ENCODE results near the gene CS. TPM values are rescaled to one million over a fixed set of nuclear protein-coding genes. Genes with fewer than 3 reads are reported as not detected.

The CS gene
- total RNA-seq, 3 donors from 2014 or later (not counting 1 experiment from before 2014, with no cell fraction given) = 185 to 190 (median 188) TPM

DNA sequence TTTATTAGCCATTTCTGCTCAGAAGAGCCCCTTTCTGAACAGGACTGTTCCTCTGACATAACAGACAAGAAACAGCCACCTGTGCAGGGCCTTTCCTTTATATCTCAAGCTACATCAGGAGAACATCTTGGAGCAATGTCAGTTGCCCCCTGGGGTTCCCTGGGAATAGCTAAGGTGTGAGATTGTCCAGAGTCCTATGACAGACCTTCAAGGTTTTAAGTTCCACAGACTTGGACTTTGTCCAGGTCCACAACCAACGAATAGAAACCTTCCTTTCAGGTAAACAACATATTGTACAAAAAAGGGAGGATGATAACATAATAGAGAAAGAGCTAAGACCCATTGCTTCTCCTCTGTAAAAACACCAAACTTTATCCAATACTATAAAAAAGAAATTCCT lies 41.5 kb upstream of the CS start:
- WGBS (ENCODE audit: insufficient coverage) = no CpG with 5 or more reads among the region's 1 CpG

DNA sequence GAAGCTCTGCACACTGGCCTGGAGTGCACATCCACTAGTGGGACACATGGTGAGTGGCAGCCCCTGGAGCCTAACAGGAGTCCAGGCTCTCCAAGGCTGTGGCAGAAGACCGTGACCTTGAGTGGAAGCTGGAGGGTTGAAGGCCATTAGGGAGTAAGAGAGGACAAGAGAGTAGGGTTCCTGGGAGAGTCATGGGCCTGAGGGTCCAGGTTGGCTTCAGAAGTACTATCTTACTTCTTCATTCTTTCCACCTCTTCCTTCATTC lies 39.0 kb upstream of the CS start:
- WGBS (ENCODE audit: insufficient coverage) = 90% methylated on average over 1 of the region's 1 CpG

More for the DNA sequence above, 41.5 kb upstream of the CS start:
- no peaks in the 10 kb centered on the region for H3K9me3 ChIP-seq (ENCODE audit: control insufficient read depth, insufficient read depth, low read length)
- peaks cover 31% of the 10 kb centered on the region for H3K36me3 ChIP-seq (ENCODE audit: control insufficient read depth, insufficient read depth, low read length)
- H3K27ac ChIP-seq (ENCODE audit: low read length) = no peak overlapping the region
- Mint-ChIP-seq H3K4me1 (peaks cover 0 to 22% of the 10 kb centered on the region in 2 donors), H3K36me3 (peaks cover 10% of the 10 kb centered on the region), H3K4me3 (no peak overlapping the region), H3K27ac (no peak overlapping the region), H3K9me3 (no peaks in the 10 kb centered on the region), H3K27me3 (ENCODE audit: low read depth in 2 of 2) (no peaks in the 10 kb centered on the region)
- H3K4me3 ChIP-seq (ENCODE audit: low read length) = no peak overlapping the region
- TF ChIP-seq, protein P1, sequence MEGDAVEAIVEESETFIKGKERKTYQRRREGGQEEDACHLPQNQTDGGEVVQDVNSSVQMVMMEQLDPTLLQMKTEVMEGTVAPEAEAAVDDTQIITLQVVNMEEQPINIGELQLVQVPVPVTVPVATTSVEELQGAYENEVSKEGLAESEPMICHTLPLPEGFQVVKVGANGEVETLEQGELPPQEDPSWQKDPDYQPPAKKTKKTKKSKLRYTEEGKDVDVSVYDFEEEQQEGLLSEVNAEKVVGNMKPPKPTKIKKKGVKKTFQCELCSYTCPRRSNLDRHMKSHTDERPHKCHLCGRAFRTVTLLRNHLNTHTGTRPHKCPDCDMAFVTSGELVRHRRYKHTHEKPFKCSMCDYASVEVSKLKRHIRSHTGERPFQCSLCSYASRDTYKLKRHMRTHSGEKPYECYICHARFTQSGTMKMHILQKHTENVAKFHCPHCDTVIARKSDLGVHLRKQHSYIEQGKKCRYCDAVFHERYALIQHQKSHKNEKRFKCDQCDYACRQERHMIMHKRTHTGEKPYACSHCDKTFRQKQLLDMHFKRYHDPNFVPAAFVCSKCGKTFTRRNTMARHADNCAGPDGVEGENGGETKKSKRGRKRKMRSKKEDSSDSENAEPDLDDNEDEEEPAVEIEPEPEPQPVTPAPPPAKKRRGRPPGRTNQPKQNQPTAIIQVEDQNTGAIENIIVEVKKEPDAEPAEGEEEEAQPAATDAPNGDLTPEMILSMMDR (IDR thresholded peaks at IDR 0.05) = no peak
- H3K4me1 ChIP-seq (ENCODE audit: control insufficient read depth, insufficient read depth, low read length) = peaks cover 22% of the 10 kb centered on the region
- DNase-seq (no peak), ATAC-seq (no peak)
- intact Hi-C loops (cut with micrococcal nuclease) = no loop called here
- H3K27me3 ChIP-seq (ENCODE audit: control insufficient read depth, insufficient read depth, low read length) = no peaks in the 10 kb centered on the region

DNA sequence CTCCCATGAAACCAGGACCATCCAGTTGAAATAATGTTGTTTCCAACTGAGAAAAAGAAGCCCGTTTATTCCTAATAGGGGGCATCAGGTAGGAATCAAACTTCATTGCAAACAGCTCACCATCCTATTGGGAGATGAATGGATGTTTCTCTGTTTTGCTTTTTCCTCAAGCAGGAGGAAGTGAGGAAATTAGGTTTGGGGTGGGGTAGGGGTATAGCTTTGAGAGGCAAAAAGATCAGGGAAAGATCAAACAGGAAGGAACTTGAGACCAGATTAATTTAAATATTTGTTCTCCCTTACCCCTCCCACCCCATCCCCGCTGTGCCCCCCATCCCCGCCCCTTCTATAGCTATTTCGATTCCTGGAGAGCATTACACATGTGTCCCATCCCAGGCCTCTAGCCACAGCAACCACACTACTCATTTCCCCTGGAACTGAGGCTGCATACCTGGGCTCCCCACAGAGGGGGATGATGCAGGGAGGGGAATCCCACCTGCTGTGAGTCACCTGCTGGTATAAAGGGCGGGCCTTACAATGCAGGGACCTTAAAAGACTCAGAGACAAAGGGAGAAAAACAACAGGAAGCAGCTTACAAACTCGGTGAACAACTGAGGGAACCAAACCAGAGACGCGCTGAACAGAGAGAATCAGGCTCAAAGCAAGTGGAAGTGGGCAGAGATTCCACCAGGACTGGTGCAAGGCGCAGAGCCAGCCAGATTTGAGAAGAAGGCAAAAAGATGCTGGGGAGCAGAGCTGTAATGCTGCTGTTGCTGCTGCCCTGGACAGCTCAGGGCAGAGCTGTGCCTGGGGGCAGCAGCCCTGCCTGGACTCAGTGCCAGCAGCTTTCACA lies 38.4 kb upstream of the CS start, which contains the start of gene IL23A:
Gene IL23A, plus strand, starts transcription at position 577 of the 850 bp plus-strand sequence. Its CDS starts 161 bp downstream, at position 738.
- Mint-ChIP-seq H3K36me3 (peaks cover 10% of the 10 kb centered on the region), H3K27ac (peak within 1 kb of the TSS; percentile 65 to 91), H3K27me3 (ENCODE audit: low read depth in 2 of 2) (no peaks in the 10 kb centered on the region), H3K4me3 (peak within 1 kb of the TSS; percentile 54), H3K9me3 (no peaks in the 10 kb centered on the region), H3K4me1 (peaks cover 10 to 29% of the 10 kb centered on the region in 2 donors)
- no peaks in the 10 kb centered on the region for H3K27me3 ChIP-seq (ENCODE audit: control insufficient read depth, insufficient read depth, low read length)
- intact Hi-C loops (cut with micrococcal nuclease) = no loop called here
- peak within 1 kb of the TSS; percentile 15 for H3K4me3 ChIP-seq (ENCODE audit: low read length)
- DNase-seq = peak in 1 of 2 donors; percentile 95
- H3K36me3 ChIP-seq (ENCODE audit: control insufficient read depth, insufficient read depth, low read length) = peaks cover 12% of the 10 kb centered on the region
- TF ChIP-seq, protein P1 (IDR thresholded peaks at IDR 0.05) = no peak
- peak within 1 kb of the TSS; percentile 76 for H3K27ac ChIP-seq (ENCODE audit: low read length)
- WGBS (ENCODE audit: insufficient coverage) = 37% methylated on average over 6 of the region's 9 CpGs
- H3K9me3 ChIP-seq (ENCODE audit: control insufficient read depth, insufficient read depth, low read length) = no peaks in the 10 kb centered on the region
- peak in 1 of 3 donors; percentile 18 for ATAC-seq
- H3K4me1 ChIP-seq (ENCODE audit: control insufficient read depth, insufficient read depth, low read length) = peaks cover 31% of the 10 kb centered on the region

More for the DNA sequence above, 39.0 kb upstream of the CS start:
- H3K4me3 Mint-ChIP-seq = peak overlapping the region; percentile 54
- H3K4me3 ChIP-seq (ENCODE audit: low read length) = peak overlapping the region; percentile 15
- H3K27ac ChIP-seq (ENCODE audit: low read length) = peak overlapping the region; percentile 76
- H3K27ac Mint-ChIP-seq = peak overlapping the region; percentile 65 to 91
- ATAC-seq (no peak), DNase-seq (no peak)
- intact Hi-C loops (cut with micrococcal nuclease) = no loop called here
- no peaks in the 10 kb centered on the region for H3K9me3 ChIP-seq (ENCODE audit: control insufficient read depth, insufficient read depth, low read length)
- no peaks in the 10 kb centered on the region for H3K27me3 ChIP-seq (ENCODE audit: control insufficient read depth, insufficient read depth, low read length)
- H3K27me3 Mint-ChIP-seq (ENCODE audit: low read depth in 2 of 2) = no peaks in the 10 kb centered on the region
- H3K9me3 Mint-ChIP-seq = no peaks in the 10 kb centered on the region
- peaks cover 29% of the 10 kb centered on the region for H3K4me1 ChIP-seq (ENCODE audit: control insufficient read depth, insufficient read depth, low read length)
- peaks cover 10% of the 10 kb centered on the region for H3K36me3 Mint-ChIP-seq
- peaks cover 6 to 28% of the 10 kb centered on the region in 2 donors for H3K4me1 Mint-ChIP-seq
- TF ChIP-seq, protein P1 (IDR thresholded peaks at IDR 0.05) = no peak
- peaks cover 18% of the 10 kb centered on the region for H3K36me3 ChIP-seq (ENCODE audit: control insufficient read depth, insufficient read depth, low read length)

Data from natural killer cell (primary cell).